SK-N-SH (cell line): ENCODE data around the gene CPLANE2. TPM values are rescaled to one million over a fixed set of nuclear protein-coding genes. Genes with fewer than 3 reads are reported as not detected.

Experiments used
- CTCF ChIA-PET: fragments of 300-600, 350-600 bp; formaldehyde crosslinking; extraction: SDS; loops from one replicate; lab custom pipeline; 2021; lab: Yijun Ruan, JAX
- POLR2A ChIA-PET: fragments of 350-600 bp; sonication (Branson Sonifier 250); formaldehyde crosslinking; extraction: SDS; loops from one replicate; lab custom pipeline; 2020; ENCODE audit warnings: antibody characterized with exemption, inconsistent platforms; lab: Yijun Ruan, JAX
- DNase-seq: peaks from one replicate; pipeline ENCODE4 v3.0.0; 2012
- H2AFZ ChIP-seq: fragments of 200-600 bp; sonication (generic); 2 replicates; pipeline ENCODE4 v1.8.1; 2016; ENCODE audit warnings: antibody characterized with exemption, mild to moderate bottlenecking, low read depth
- H3F3A ChIP-seq: fragments of 200-600 bp; sonication (generic); replicated peaks from 2 replicates; pipeline ENCODE3; 2016; ENCODE audit warnings: antibody characterized with exemption, mild to moderate bottlenecking; ENCODE audit not compliant: insufficient read depth
- H3K27ac ChIP-seq, 2 experiments: fragments of 200-500 bp in 1 of 2; fragments of 200-600 bp in 1 of 2; sonication (Bioruptor generic) in 1 of 2; sonication (generic), shearing (Covaris generic) in 1 of 2; 2 replicates each; pipeline versions ENCODE4 v1.5.1 to v1.6.1; 2014 to 2016; ENCODE audit warnings: low read depth in 2 of 2, inconsistent platforms in 1 of 2, low read length in 1 of 2, mild to moderate bottlenecking in 1 of 2, mixed read lengths in 1 of 2
- H3K27me3 ChIP-seq: fragments of 200-600 bp; sonication (generic), shearing (Covaris generic); 2 replicates; pipeline ENCODE4 v1.6.1; 2016; ENCODE audit warnings: mixed run types; ENCODE audit not compliant: insufficient read depth
- H3K36me3 ChIP-seq, 2 experiments: fragments of 200-500 bp in 1 of 2; fragments of 200-600 bp in 1 of 2; sonication (Bioruptor generic) in 1 of 2; sonication (generic) in 1 of 2; replicated peaks in 1 of 2; 2 replicates each; pipeline versions ENCODE3 to v1.5.1; 2014 to 2016; ENCODE audit warnings: low read length in 1 of 2, mild to moderate bottlenecking in 1 of 2; ENCODE audit not compliant: insufficient read depth in 2 of 2, control insufficient read depth in 1 of 2
- H3K4me1 ChIP-seq, 2 experiments: fragments of 200-500 bp in 1 of 2; fragments of 200-600 bp in 1 of 2; sonication (Bioruptor generic) in 1 of 2; sonication (generic), shearing (Covaris generic) in 1 of 2; 2 replicates each; pipeline versions ENCODE4 v1.5.1 to v1.6.1; 2014 to 2016; ENCODE audit warnings: low read depth in 1 of 2, low read length in 1 of 2, mixed run types in 1 of 2; ENCODE audit not compliant: insufficient read depth in 2 of 2, control insufficient read depth in 1 of 2
- H3K4me2 ChIP-seq: fragments of 200-600 bp; sonication (generic), shearing (Covaris generic); 2 replicates; pipeline ENCODE4 v1.6.1; 2017; ENCODE audit warnings: mixed run types
- H3K4me3 ChIP-seq, 2 experiments: fragments of 200-500 bp in 1 of 2; fragments of 200-600 bp in 1 of 2; sonication (Bioruptor generic) in 1 of 2; sonication (generic), shearing (Covaris generic) in 1 of 2; 2 replicates each; pipeline versions ENCODE4 v1.5.1 to v1.8.1; 2014 to 2016; ENCODE audit warnings: low read depth in 2 of 2, inconsistent platforms in 1 of 2, low read length in 1 of 2, mild to moderate bottlenecking in 1 of 2, mixed read lengths in 1 of 2, moderate library complexity in 1 of 2
- H3K79me2 ChIP-seq: fragments of 200-600 bp; sonication (generic); 2 replicates; pipeline ENCODE4 v1.8.1; 2017; ENCODE audit warnings: mild to moderate bottlenecking; ENCODE audit not compliant: insufficient read depth
- H3K9ac ChIP-seq: fragments of 200-600 bp; sonication (generic); 2 replicates; pipeline ENCODE4 v1.6.1; 2017; ENCODE audit warnings: mixed run types
- H3K9me2 ChIP-seq: fragments of 200-600 bp; sonication (generic); 2 replicates; pipeline ENCODE4 v1.6.1; 2017; ENCODE audit warnings: mixed run types
- H3K9me3 ChIP-seq: fragments of 200-600 bp; sonication (generic); 2 replicates; pipeline ENCODE4 v1.6.1; 2017; ENCODE audit warnings: mixed run types, mild to moderate bottlenecking, moderate library complexity
- H4K20me1 ChIP-seq: fragments of 200-600 bp; sonication (generic); 2 replicates; pipeline ENCODE4 v1.6.1; 2017; ENCODE audit warnings: mild to moderate bottlenecking, mixed run types; ENCODE audit not compliant: insufficient read depth
- CHD2 ChIP-seq: fragments of 150-350 bp; IDR thresholded peaks from 2 replicates; pipeline ENCODE4 v1.6.1; 2018; ENCODE audit warnings: low read length; ENCODE audit not compliant: partially characterized antibody
- ELF1 ChIP-seq: IDR thresholded peaks from 2 replicates; pipeline ENCODE4 v1.4.0; 2012
- FOSL2 ChIP-seq: IDR thresholded peaks from 2 replicates; pipeline ENCODE4 v1.4.0; 2012; ENCODE audit warnings: low read depth, mild to moderate bottlenecking, moderate library complexity, borderline replicate concordance
- FOXM1 ChIP-seq: IDR thresholded peaks from 2 replicates; pipeline ENCODE4 v1.4.0; 2012; ENCODE audit warnings: low read depth, mild to moderate bottlenecking
- JUND ChIP-seq: IDR thresholded peaks from 2 replicates; pipeline ENCODE4 v1.4.0; 2012
- MEF2A ChIP-seq: IDR thresholded peaks from 2 replicates; pipeline ENCODE4 v1.4.0; 2012; ENCODE audit warnings: low read depth, borderline replicate concordance
- MXI1 ChIP-seq: IDR thresholded peaks from 2 replicates; pipeline ENCODE4 v1.6.1; 2012; ENCODE audit warnings: mild to moderate bottlenecking, low read depth, low read length, improper control_type of control experiment
- NRF1 ChIP-seq: IDR thresholded peaks from 2 replicates; pipeline ENCODE4 v1.6.1; 2012; ENCODE audit warnings: low read depth, mild to moderate bottlenecking, low read length
- RAD21 ChIP-seq: IDR thresholded peaks from 2 replicates; pipeline ENCODE4 v1.6.1; 2012; ENCODE audit warnings: mild to moderate bottlenecking, low read length
- RCOR1 ChIP-seq: fragments of 150-350 bp; IDR thresholded peaks from 2 replicates; pipeline ENCODE4 v1.6.1; 2017; ENCODE audit warnings: antibody characterized with exemption, low read length
- RXRA ChIP-seq: IDR thresholded peaks from 2 replicates; pipeline ENCODE4 v1.4.0; 2012; ENCODE audit warnings: low read depth, mild to moderate bottlenecking, borderline replicate concordance
- SIN3A ChIP-seq: IDR thresholded peaks from 2 replicates; pipeline ENCODE4 v1.6.1; 2012; ENCODE audit warnings: low read depth, mild to moderate bottlenecking, low read length, moderate library complexity, borderline replicate concordance
- TCF12 ChIP-seq: IDR thresholded peaks from 2 replicates; pipeline ENCODE4 v1.4.0; 2012
- TEAD4 ChIP-seq: IDR thresholded peaks from 2 replicates; pipeline ENCODE4 v1.4.0; 2012; ENCODE audit warnings: mild to moderate bottlenecking, borderline replicate concordance; ENCODE audit not compliant: insufficient read depth
- USF2 ChIP-seq: fragments of 150-350 bp; IDR thresholded peaks from 2 replicates; pipeline ENCODE4 v1.6.1; 2017; ENCODE audit warnings: antibody characterized with exemption, low read length, low read depth, borderline replicate concordance
- ZBTB33 ChIP-seq: IDR thresholded peaks from 2 replicates; pipeline ENCODE4 v1.4.0; 2012; ENCODE audit warnings: low read depth, borderline replicate concordance
- WGBS: methylation state at CpG from one replicate; pipeline ENCODE4 v1.1.6; 2017; ENCODE audit warnings: low lambda C conversion rate; 5-methylcytosine and 5-hydroxymethylcytosine counted together
- polyA plus RNA-seq, 3 experiments: library from polyadenylated mRNA; depleted of rRNA; stranded (reverse); fragments of >200 nt; gene quantifications; 2 replicates each; pipeline ENCODE4 v1.2.3, GENCODE V29; 2012

The CPLANE2 gene
- polyA plus RNA-seq, 1 of the 3 experiments (the other 2 are of a cell fraction), result 8.6 TPM

DNA sequence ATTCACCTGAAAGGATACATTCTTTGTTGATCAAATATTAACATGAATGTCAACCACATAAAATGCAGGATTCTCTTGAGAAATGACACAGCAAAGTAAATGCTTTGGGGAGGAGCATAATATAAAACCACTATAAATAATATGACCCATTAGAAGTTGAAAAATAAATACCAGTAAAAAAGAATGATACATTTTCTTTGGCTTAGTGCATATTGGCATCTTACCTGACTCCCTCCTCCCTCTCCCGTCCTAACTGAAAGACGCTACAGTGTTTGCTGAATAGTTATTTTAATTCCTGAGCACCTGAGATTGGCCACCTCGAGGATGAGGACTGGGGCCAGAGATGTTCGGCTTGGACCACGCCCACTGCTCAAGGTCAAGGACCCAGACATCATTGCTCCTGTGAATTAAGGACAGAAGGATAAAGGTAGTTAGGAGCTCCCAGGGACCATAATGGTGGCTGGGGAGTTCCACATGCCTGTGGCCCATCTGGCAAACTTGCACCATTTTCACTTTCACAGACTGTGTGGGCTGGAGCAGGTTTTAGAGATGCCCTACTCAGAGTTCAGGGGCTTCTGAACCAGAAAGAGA lies 16.4 kb upstream of the CPLANE2 start:
- Histone ChIP-seq H3K9me2 (no peaks in the 10 kb centered on the region), H3K27ac (peak overlapping the region in 1 of 2 experiments; percentile 94; a peak in 2 of 4 replicates), H3K9ac (no peak overlapping the region), H4K20me1 (no peaks in the 10 kb centered on the region), H3F3A (peaks cover 16% of the 10 kb centered on the region), H3K4me1 (peaks cover 15 to 58% of the 10 kb centered on the region in 2 experiments), H2AFZ (no peak overlapping the region)
- WGBS, result 91% methylated on average over 5 of the region's 5 CpGs
- DNase-seq, result no peak
- CTCF ChIA-PET, result interaction anchor here (1.1 to 3.5 kb wide), 7 partner anchors 10 to 175 kb away, joined by 3 to 22 read pairs (median 5); no protein-coding TSS in a partner anchor
- no peak for TF ChIP-seq FOXM1
- TF ChIP-seq ELF1, result no peak
- no peak for TF ChIP-seq TCF12
- TF ChIP-seq FOSL2, result no peak
- no peak for TF ChIP-seq RCOR1
- no peak for TF ChIP-seq TEAD4
- TF ChIP-seq MEF2A, result no peak
- no peak for TF ChIP-seq CHD2
- TF ChIP-seq JUND, result no peak
- TF ChIP-seq RXRA, result no peak
- no peak for TF ChIP-seq MXI1
- no peak for TF ChIP-seq USF2
- TF ChIP-seq, all 33 proteins: peak for 0
- POLR2A ChIA-PET, result interaction anchor here (0.6 kb wide), 1 partner anchor 99 kb away, joined by 3 read pairs; the partner anchor contains the start of gene FBXO42
- Histone ChIP-seq H3K27me3 (no peaks in the 10 kb centered on the region), H3K4me2 (no peak overlapping the region), H3K4me3 (no peak overlapping the region), H3K36me3 (peaks cover 12 to 48% of the 10 kb centered on the region in 2 experiments), H3K79me2 (0 out of 2 replicates have a peak, but pooled peaks cover 7% of the 10 kb centered on the region), H3K9me3 (no peaks in the 10 kb centered on the region)

DNA sequence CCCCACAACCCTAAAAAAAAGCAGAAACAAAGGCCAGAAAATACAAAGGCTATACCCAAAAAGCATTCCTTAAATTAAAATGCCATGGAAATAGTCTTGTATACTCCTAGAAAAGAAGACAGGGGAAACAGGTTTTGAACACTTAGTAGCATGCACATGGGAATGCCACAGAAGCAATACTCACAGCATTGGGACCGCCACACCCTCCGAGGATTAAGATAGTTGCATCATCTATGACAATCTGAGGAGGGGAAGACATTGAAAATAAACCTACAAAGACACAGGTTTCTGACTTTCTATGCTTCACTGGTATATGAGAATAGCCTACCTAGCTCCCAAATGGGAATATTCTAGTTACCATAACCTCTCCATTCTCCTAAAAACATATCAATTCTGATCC lies 15.9 kb upstream of the CPLANE2 start:
- CTCF ChIA-PET, result interaction anchor here (1.5 to 3.5 kb wide), 4 partner anchors 9 to 174 kb away, joined by 5 to 22 read pairs (median 6); no protein-coding TSS in a partner anchor
- H3K4me2 ChIP-seq, result no peak overlapping the region
- no peak for DNase-seq

More for the DNA sequence above, 15.9 kb upstream of the CPLANE2 start:
- Histone ChIP-seq H3F3A (peaks cover 16% of the 10 kb centered on the region), H2AFZ (no peak overlapping the region), H4K20me1 (no peaks in the 10 kb centered on the region), H3K4me3 (no peak overlapping the region), H3K27me3 (no peaks in the 10 kb centered on the region), H3K4me1 (peaks cover 20 to 63% of the 10 kb centered on the region in 2 experiments), H3K27ac (peak overlapping the region in 1 of 2 experiments; percentile 16; a peak in 2 of 4 replicates), H3K9me2 (no peaks in the 10 kb centered on the region), H3K9me3 (no peaks in the 10 kb centered on the region), H3K36me3 (peaks cover 12 to 48% of the 10 kb centered on the region in 2 experiments), H3K79me2 (0 out of 2 replicates have a peak, but pooled peaks cover 7% of the 10 kb centered on the region), H3K9ac (no peak overlapping the region)
- TF ChIP-seq TCF12, result no peak
- no peak for TF ChIP-seq RAD21
- TF ChIP-seq ZBTB33, result no peak
- TF ChIP-seq FOXM1, result no peak
- TF ChIP-seq NRF1, result no peak
- no peak for TF ChIP-seq TEAD4
- no peak for TF ChIP-seq SIN3A
- TF ChIP-seq CHD2, result no peak
- 87% methylated on average over 2 of the region's 2 CpGs for WGBS
- POLR2A ChIA-PET, result no interaction called here
